HepG2 (cell line): ENCODE results near the gene CCDC124.

Experiments
- TRAFD1 ChIP-seq: sonication (generic); formaldehyde crosslinking; IDR thresholded peaks from 2 replicates; pipeline ENCODE4 v1.5.1; 2020; ENCODE audit warnings: missing genetic modification reagents, mild to moderate bottlenecking, borderline replicate concordance
- ZFP36L2 ChIP-seq: sonication (generic); formaldehyde crosslinking; IDR thresholded peaks from 2 replicates; pipeline ENCODE4 v1.4.0; 2020; ENCODE audit warnings: missing genetic modification reagents
- ZNF557 ChIP-seq: sonication (generic); formaldehyde crosslinking; IDR thresholded peaks from 2 replicates; pipeline ENCODE4 v1.4.0; 2020; ENCODE audit warnings: missing genetic modification reagents

GRCh38 chr19:17908244-17908643 is 24.6 kb upstream of the CCDC124 start:
- no peak for TF ChIP-seq ZNF557 (CRISPR knock-in tag)
- no peak for TF ChIP-seq TRAFD1 (CRISPR knock-in tag)
- no peak for TF ChIP-seq ZFP36L2 (CRISPR knock-in tag)
